HepG2 (cell line): ENCODE data around the gene CRYAB. TPM values are rescaled to one million over a fixed set of nuclear protein-coding genes. Genes with fewer than 3 reads are reported as not detected.

Experiments used
- BATF2 ChIP-seq: sonication (generic); formaldehyde crosslinking; IDR thresholded peaks from 2 replicates; pipeline ENCODE4 v1.8.0; 2022; ENCODE audit warnings: mild to moderate bottlenecking, missing genetic modification reagents, moderate library complexity
- CBFB ChIP-seq: sonication (generic); formaldehyde crosslinking; IDR thresholded peaks from 2 replicates; pipeline ENCODE4 v1.4.0; 2020; ENCODE audit warnings: missing genetic modification reagents
- CEBPG ChIP-seq: IDR thresholded peaks from 2 replicates; pipeline ENCODE4 v1.6.1; 2016
- EEA1 ChIP-seq: sonication (generic); formaldehyde crosslinking; IDR thresholded peaks from 2 replicates; pipeline ENCODE4 v1.5.1; 2020; ENCODE audit warnings: mild to moderate bottlenecking, missing genetic modification reagents, borderline replicate concordance
- HDAC2 ChIP-seq: sonication (generic); formaldehyde crosslinking; IDR thresholded peaks from 2 replicates; pipeline ENCODE4 v1.4.0; 2020; ENCODE audit warnings: missing genetic modification reagents
- HES4 ChIP-seq: sonication (generic); formaldehyde crosslinking; IDR thresholded peaks from 2 replicates; pipeline ENCODE4 v1.9.0; 2021; ENCODE audit warnings: mild to moderate bottlenecking, missing genetic modification reagents, borderline replicate concordance
- HOXA7 ChIP-seq: sonication (generic); formaldehyde crosslinking; IDR thresholded peaks from 2 replicates; pipeline ENCODE4 v1.8.1; 2022; ENCODE audit warnings: mild to moderate bottlenecking, missing genetic modification reagents, moderate library complexity
- JDP2 ChIP-seq: sonication (generic); formaldehyde crosslinking; IDR thresholded peaks from 2 replicates; pipeline ENCODE4 v1.8.1; 2022; ENCODE audit warnings: missing genetic modification reagents, borderline replicate concordance
- KDM5B ChIP-seq: sonication (generic); formaldehyde crosslinking; IDR thresholded peaks from 2 replicates; pipeline ENCODE4 v1.4.0; 2020; ENCODE audit warnings: missing genetic modification reagents, mild to moderate bottlenecking, borderline replicate concordance
- NCOA1 ChIP-seq: sonication (generic); formaldehyde crosslinking; IDR thresholded peaks from 2 replicates; pipeline ENCODE4 v1.9.0; 2021; ENCODE audit warnings: missing genetic modification reagents
- NRL ChIP-seq: sonication (generic); formaldehyde crosslinking; IDR thresholded peaks from 2 replicates; pipeline ENCODE4 v1.5.0; 2020; ENCODE audit warnings: missing genetic modification reagents, mild to moderate bottlenecking, moderate library complexity, borderline replicate concordance
- PHB2 ChIP-seq: fragments of 450-650 bp; IDR thresholded peaks from 2 replicates; pipeline ENCODE4 v1.6.1; 2018; ENCODE audit not compliant: partially characterized antibody
- POLR2AphosphoS2 ChIP-seq: IDR thresholded peaks from 2 replicates; pipeline ENCODE4 v1.6.1; 2011; ENCODE audit warnings: low read depth, low read length, improper control_type of control experiment
- SETDB1 ChIP-seq: sonication (generic); formaldehyde crosslinking; IDR thresholded peaks from 2 replicates; pipeline ENCODE4 v1.5.1; 2020; ENCODE audit warnings: missing genetic modification reagents, mild to moderate bottlenecking, borderline replicate concordance
- SOX13 ChIP-seq, 3 experiments: fragments of 450-650 bp in 1 of 3; sonication (generic) in 1 of 3; formaldehyde crosslinking in 1 of 3; IDR thresholded peaks in 2 of 3; conservative IDR thresholded peaks in 1 of 3; 2 replicates each; pipeline versions ENCODE4 v1.5.0 to v1.6.1; 2016 to 2020; ENCODE audit warnings: antibody characterized with exemption in 1 of 3, mild to moderate bottlenecking in 1 of 3, missing compliant biosample characterization in 1 of 3, missing genetic modification reagents in 1 of 3, moderate library complexity in 1 of 3
- TBX3 ChIP-seq: fragments of 450-650 bp; IDR thresholded peaks from 2 replicates; pipeline ENCODE4 v1.6.1; 2017; ENCODE audit warnings: antibody characterized with exemption, mild to moderate bottlenecking, inconsistent platforms, borderline replicate concordance
- TFE3 ChIP-seq: IDR thresholded peaks from 2 replicates; pipeline ENCODE4 v1.6.1; 2016
- ZBTB1 ChIP-seq: sonication (generic); formaldehyde crosslinking; IDR thresholded peaks from 2 replicates; pipeline ENCODE4 v1.4.0; 2020; ENCODE audit warnings: missing genetic modification reagents, borderline replicate concordance
- ZNF207 ChIP-seq: fragments of 450-650 bp; IDR thresholded peaks from 2 replicates; pipeline ENCODE4 v1.6.1; 2016; ENCODE audit warnings: antibody characterized with exemption, borderline replicate concordance
- ZNF224 ChIP-seq: sonication (generic); formaldehyde crosslinking; IDR thresholded peaks from 2 replicates; pipeline ENCODE4 v1.5.0; 2020; ENCODE audit warnings: mild to moderate bottlenecking, missing genetic modification reagents
- ZNF253 ChIP-seq: sonication (generic); formaldehyde crosslinking; IDR thresholded peaks from 2 replicates; pipeline ENCODE4 v1.8.0; 2022; ENCODE audit warnings: mild to moderate bottlenecking, missing genetic modification reagents, borderline replicate concordance
- ZNF607 ChIP-seq: sonication (generic); formaldehyde crosslinking; IDR thresholded peaks from 2 replicates; pipeline ENCODE4 v1.5.1; 2020; ENCODE audit warnings: missing genetic modification reagents, mild to moderate bottlenecking, borderline replicate concordance
- ZNF766 ChIP-seq: sonication (generic); formaldehyde crosslinking; IDR thresholded peaks from 2 replicates; pipeline ENCODE4 v1.5.0; 2020; ENCODE audit warnings: missing genetic modification reagents, borderline replicate concordance
- ZNF780A ChIP-seq: sonication (generic); formaldehyde crosslinking; IDR thresholded peaks from 2 replicates; pipeline ENCODE4 v1.8.0; 2022; ENCODE audit warnings: mild to moderate bottlenecking, missing genetic modification reagents, moderate library complexity
- ZNF788 ChIP-seq: sonication (generic); formaldehyde crosslinking; IDR thresholded peaks from 2 replicates; pipeline ENCODE4 v1.5.0; 2020; ENCODE audit warnings: mild to moderate bottlenecking, missing genetic modification reagents, borderline replicate concordance
- ZNF83 ChIP-seq: sonication (generic); formaldehyde crosslinking; IDR thresholded peaks from 2 replicates; pipeline ENCODE4 v1.4.0; 2020; ENCODE audit warnings: missing genetic modification reagents, mild to moderate bottlenecking, borderline replicate concordance
- polyA plus RNA-seq, 8 experiments: library from polyadenylated mRNA; depleted of rRNA in 3 of 8; stranded (reverse) in 7 of 8; unstranded in 1 of 8; fragments of >200 nt; fragmentation: Illumina TruSeq in 4 of 8; extraction: Trizol in 4 of 8; gene quantifications; 2 replicates each; pipeline versions ENCODE4 v1.2.1 to v1.2.3, GENCODE V29; 2011 to 2016; ENCODE audit warnings: low read depth in 4 of 8, missing spikeins in 1 of 8, mixed read lengths in 1 of 8; ENCODE audit not compliant: insufficient read depth in 1 of 8
- total RNA-seq, 5 experiments: library from RNA; depleted of rRNA; stranded (reverse); fragments of >200 nt; fragmentation: Illumina TruSeq; extraction: Trizol; gene quantifications; 2 replicates each; pipeline ENCODE4 v1.2.3, GENCODE V29; 2016; ENCODE audit warnings: low read depth in 1 of 5
- TF ChIP-seq, protein P1 (sequence below): sonication (generic); formaldehyde crosslinking; IDR thresholded peaks from 2 replicates; pipeline ENCODE4 v1.5.0; 2020; ENCODE audit warnings: missing genetic modification reagents

Gene CRYAB
- total and polyA plus RNA-seq, 2 of the 13 experiments (the other 11 are each of a cell fraction or from before 2014, with no cell fraction given): 0.55 to 1.1 TPM

- TF ChIP-seq HOXA7 (CRISPR knock-in tag) (no peak), CBFB (CRISPR knock-in tag) (no peak), ZNF83 (no peak), SETDB1 (no peak), ZNF788 (CRISPR knock-in tag) (peak; percentile 94; the same call in 1 of the 2 replicates), ZNF607 (CRISPR knock-in tag) (no peak; the same call in none of the 2 replicates), BATF2 (no peak), CEBPG (CRISPR knock-in tag) (no peak; the same call in 1 of the 2 replicates), ZBTB1 (no peak), PHB2 (no peak), KDM5B (CRISPR knock-in tag) (peak; percentile 89), ZNF780A (CRISPR knock-in tag) (no peak), ZNF766 (CRISPR knock-in tag) (0 out of 2 replicates have a peak, but pooled peaks have one; percentile 63), ZNF207 (no peak), TFE3 (CRISPR knock-in tag) (0 out of 2 replicates have a peak, but pooled peaks have one; percentile 15), NRL (CRISPR knock-in tag) (peak; percentile 22; the same call in 1 of the 2 replicates), HDAC2 (CRISPR knock-in tag) (peak; percentile 84), POLR2AphosphoS2 (0 out of 2 replicates have a peak, but pooled peaks have one; percentile 52), SOX13 (IDR thresholded peaks at IDR 0.05) (no peak), SOX13 (CRISPR knock-in tag; conservative IDR thresholded peaks at IDR 0.05 in 1 of 2, IDR thresholded peaks at IDR 0.05 in 1 of 2) (peak in 1 of 2 experiments; percentile 57; a peak in 1 of 4 replicates), ZNF224 (CRISPR knock-in tag) (peak; percentile 73; the same call in 1 of the 2 replicates), EEA1 (peak; percentile 22; the same call in 1 of the 2 replicates), NCOA1 (CRISPR knock-in tag) (peak; percentile 81; the same call in 1 of the 2 replicates), JDP2 (CRISPR knock-in tag) (no peak), TBX3 (peak; percentile 84; the same call in 1 of the 2 replicates), ZNF253 (CRISPR knock-in tag) (no peak), HES4 (CRISPR knock-in tag) (peak; percentile 51; the same call in 1 of the 2 replicates)
- TF ChIP-seq, protein P1, sequence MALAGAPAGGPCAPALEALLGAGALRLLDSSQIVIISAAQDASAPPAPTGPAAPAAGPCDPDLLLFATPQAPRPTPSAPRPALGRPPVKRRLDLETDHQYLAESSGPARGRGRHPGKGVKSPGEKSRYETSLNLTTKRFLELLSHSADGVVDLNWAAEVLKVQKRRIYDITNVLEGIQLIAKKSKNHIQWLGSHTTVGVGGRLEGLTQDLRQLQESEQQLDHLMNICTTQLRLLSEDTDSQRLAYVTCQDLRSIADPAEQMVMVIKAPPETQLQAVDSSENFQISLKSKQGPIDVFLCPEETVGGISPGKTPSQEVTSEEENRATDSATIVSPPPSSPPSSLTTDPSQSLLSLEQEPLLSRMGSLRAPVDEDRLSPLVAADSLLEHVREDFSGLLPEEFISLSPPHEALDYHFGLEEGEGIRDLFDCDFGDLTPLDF: peak; percentile 74
Measured at GRCh38 chr11:111878849-111879636, 32.5 kb downstream of the CRYAB start, which contains the start of the genes CFAP68 and FDXACB1 (continued).
